Activated CD4-positive, alpha-beta T cell treated with anti-CD3 and anti-CD28 coated beads, Interleukin-2, amount 50 U/mL, for 24 hours (primary cell): ENCODE data around the gene ZBTB32.
"Not testable (repeated sequence)": the region's sequence is repeated elsewhere in the genome, so short reads cannot be mapped to it uniquely, and the experiment has no call there.

Experiments
- DNase-seq, 2 donors: peaks; one replicate each; pipeline ENCODE4 v3.0.0-alpha.2; 2020; ENCODE audit warnings: low read depth in 1 of 2, low spot score in 1 of 2

Gene ZBTB32, protein sequence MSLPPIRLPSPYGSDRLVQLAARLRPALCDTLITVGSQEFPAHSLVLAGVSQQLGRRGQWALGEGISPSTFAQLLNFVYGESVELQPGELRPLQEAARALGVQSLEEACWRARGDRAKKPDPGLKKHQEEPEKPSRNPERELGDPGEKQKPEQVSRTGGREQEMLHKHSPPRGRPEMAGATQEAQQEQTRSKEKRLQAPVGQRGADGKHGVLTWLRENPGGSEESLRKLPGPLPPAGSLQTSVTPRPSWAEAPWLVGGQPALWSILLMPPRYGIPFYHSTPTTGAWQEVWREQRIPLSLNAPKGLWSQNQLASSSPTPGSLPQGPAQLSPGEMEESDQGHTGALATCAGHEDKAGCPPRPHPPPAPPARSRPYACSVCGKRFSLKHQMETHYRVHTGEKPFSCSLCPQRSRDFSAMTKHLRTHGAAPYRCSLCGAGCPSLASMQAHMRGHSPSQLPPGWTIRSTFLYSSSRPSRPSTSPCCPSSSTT

DNA sequence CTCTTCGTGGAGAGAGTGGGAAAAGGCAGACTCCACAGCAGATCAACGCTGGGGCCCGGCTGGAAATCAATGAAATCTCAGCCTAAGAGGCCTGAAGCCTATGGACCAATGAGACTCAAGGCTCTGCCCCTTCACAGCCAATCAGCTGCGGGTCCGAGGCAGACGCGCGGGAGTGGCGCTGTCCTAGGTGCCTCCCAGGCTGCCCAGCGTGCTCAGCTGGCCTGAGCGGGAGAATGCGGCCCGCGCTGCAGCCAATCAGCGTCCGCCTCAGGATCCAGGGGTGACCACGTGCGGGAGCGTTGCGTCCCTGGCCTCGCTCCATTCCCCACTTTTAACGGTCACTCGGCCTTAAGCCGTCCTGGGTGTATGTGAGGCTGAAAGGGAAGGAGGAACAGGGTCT, at the start of gene ZBTB32:
Gene ZBTB32, plus strand, starts transcription at position 341 of the 400 bp plus-strand sequence. CDS start 10,069 bp downstream, outside the sequence.
- DNase-seq: no peak

DNA sequence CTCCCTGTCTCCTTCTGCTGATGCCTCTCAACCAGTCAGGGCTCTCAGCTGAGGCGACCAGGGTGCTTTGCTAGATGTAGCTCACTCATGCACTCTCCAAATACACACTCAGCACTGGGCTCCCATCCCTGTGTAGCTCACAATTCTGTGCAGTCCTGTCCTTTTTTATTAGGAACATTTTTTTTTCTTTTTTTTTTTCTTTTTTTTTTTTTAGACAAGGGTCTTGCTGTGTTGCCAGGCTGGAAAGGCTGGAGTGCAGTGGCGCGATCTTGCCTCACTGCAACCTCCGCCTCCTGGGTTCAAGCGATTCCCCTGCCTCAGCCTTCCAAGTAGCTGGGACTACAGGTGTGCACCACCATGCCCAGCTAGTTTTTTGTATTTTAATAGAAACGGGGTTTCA, 49.5 kb upstream of the ZBTB32 start:
- not testable (repeated sequence) for DNase-seq

DNA sequence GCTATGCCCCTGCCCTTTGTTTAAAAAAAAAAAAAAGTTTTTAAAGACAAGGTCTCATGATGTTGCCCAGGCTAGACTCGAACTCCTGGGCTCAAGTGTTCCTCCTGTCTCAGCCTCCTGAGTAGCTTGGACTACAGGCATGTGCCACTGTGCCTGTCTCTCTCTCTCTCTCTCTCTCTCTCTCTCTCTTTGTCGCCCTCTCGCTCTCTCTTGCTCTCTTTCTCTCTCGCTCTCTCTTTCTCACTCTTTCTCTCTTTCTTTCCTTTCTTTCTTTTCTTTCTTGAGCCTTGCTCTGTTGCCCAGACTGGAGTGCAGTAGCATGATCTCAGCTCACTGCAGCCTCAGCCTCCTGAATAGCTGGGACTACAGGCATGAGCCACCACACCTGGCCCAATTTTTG, 48.8 kb upstream of the ZBTB32 start:
- no peak for DNase-seq

DNA sequence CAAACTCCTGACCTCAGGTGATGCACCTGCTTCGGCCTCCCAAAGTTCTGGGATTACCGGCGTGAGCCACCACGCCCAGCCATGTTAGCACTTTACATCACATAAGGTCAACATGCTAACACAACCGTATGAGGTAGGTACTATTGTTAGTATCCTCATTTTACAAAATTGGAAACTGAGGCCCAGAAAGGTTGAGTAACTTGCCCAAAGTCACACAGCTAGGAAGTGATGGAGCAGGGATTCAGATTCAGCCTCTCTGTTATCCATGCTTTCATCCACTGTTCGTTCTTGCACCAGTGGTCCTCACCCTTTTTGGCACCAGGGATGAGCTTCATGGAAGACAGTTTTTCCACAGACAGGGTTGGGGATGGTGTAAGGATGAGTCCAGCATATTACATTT, 47.7 kb upstream of the ZBTB32 start:
- DNase-seq: no peak

DNA sequence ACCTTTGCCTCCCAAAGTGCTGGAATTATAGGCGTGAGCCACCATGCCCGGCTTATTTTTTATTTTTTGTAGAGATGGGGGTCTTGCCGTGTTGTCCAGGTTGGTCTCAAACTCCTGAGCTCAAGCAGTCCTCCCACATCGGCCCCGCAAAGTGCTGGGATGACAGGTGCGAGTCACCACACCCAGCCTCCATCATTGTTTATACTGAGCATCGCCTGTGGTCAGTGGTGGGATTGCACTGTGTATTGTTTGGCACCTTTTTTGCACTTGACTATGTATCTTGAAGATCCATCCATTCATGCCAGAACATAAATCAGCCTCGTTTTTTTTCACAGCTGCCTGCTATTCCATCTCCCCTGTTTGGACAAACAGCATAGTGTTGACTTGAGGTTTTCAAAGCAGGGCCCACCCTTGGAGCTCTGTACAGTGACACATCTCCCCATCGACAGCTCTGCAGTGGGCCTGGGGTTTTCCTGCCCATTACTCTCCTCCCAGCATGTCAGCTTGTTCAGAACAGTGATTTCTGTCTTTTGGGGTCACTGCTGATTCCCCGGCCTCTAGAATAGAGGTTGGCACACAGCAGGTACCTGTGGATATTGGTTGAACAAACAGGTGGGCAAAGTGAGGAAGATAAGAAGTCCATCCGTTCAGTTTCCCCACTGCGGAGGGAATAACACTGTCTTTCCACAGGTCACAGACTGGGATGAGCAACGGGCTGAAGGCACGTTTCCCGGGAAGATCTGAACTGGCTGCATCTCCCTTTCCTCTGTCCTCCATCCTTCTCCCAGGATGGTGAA, 46.3 kb upstream of the ZBTB32 start:
- no peak for DNase-seq

DNA sequence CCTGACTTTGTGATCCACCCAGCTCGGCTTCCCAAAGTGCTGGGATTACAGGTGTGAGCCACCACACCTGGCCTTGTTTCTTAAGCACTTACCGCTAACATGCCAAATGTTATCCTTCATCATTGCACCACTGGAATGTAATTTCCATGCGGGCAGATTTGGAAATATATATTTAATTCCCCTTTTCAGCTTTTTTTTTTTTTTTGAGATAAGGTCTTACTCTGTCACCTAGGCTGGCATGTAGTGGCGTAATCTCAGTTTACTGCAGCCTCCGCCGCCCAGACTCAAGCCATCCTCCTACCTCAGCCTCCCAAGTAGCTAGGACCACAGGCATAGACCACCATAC, 42.4 kb upstream of the ZBTB32 start:
- DNase-seq: no peak

DNA sequence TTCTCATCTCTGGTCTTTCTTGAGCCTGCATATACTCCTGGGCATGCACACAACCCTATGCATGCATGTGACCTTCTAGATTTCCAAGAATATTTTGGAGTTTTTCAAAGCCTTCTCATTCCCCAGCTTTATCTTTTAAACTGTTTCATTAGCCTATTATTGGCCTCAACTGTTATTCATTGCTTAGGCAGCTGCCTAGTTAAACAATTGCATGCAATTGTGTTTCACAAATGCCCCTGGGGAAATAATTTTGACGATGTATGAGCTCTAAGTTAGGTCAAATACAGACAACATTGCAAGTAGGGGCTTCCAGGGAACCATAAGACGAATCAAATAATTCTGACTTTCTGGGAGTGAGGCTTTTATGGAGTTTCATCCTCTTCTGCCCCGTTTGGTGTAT, 40.4 kb upstream of the ZBTB32 start:
- no peak for DNase-seq

DNA sequence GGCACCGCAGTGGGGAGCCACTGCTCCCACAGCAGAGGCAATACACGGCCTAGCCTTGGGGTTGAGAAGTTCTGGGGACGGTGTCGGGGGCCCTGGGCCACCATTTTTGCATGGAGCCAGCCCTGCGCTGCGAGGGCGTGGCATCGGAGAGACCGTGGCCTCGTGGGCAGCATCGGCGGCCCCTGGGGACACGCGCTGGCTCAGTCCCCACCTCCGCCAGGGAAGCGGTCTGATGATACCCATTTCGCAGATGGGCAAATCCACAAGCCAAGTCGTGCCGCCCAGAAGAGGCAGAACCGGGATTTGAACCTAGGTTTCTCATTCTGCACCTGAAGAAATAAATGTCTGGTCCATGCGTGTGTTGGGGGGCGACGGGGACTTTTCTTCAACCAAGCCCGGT, 39.2 kb upstream of the ZBTB32 start:
- DNase-seq: no peak

DNA sequence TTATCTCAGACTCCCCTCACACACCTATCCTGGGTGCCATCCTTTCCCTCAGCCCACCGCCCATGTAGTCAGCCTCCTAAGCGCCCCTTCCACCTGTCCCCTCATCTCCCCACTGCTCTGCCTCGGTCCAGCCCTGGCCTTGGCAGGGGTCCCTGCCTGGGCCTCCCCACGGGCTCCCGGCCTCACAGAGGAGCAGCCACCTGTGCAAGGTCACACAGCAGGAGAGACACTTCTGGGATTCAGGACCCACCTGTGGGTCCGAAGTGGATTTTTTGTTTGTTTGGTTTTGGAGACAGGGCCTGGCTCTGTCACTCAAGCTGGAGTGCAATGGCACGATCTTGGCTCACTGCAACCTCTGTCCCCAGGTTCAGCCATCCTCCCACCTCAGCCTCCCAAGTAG, 38.8 kb upstream of the ZBTB32 start:
- DNase-seq: no peak

DNA sequence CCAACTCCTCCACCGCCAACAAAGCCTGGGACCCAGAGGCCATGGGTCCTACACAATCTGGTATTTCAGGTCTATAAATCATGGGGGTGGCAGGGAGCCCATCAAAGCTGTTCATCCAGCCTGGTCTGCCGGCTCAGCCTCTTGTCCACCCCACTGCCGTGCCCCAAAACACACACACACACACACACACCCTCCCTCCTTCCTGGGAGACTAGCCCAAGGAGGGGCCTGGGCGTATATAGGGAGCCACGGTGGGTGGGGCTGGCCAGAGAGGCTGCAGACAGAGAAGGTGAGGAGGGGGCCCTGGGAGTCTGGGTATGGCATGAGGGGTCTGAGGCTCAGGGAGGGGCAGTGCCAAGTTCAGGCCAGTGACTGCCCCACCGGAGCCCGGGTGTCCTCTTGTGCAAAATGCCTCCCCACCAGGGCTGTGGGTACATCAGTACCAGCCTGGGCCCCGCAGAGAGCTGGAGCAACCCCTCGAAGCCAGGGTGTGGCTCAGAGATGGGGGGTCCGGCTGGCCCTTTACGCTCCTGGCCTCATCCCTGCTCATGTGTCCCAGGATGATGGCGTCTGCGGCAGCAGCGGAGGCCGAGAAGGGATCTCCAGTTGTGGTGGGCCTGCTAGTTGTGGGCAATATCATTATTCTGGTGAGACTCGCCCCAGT, 38.0 kb upstream of the ZBTB32 start, which contains the start of gene UPK1A:
Gene UPK1A, plus strand, starts transcription at position 267 of the 663 bp plus-strand sequence. Its CDS starts 296 bp downstream, at position 563.
- DNase-seq: no peak

DNA sequence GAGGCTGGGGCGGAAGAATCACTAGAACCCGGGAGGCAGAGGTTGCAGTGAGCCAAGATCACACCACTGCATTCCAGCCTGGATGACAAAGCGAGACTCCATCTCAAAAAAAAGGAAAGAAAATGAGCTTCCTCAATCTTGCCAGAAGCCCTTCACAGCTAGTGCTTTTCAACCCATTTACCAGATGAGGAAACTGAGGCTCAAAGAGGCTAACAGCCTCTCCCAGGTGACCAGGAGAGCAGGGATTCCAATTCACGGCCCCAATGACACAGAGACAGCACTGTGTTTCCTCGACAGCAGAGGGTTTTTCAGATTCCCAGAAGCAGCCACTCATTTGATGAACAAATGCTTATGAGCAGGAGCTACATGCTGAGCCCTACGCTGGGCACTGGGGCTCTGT, 34.8 kb upstream of the ZBTB32 start:
- DNase-seq: no peak

DNA sequence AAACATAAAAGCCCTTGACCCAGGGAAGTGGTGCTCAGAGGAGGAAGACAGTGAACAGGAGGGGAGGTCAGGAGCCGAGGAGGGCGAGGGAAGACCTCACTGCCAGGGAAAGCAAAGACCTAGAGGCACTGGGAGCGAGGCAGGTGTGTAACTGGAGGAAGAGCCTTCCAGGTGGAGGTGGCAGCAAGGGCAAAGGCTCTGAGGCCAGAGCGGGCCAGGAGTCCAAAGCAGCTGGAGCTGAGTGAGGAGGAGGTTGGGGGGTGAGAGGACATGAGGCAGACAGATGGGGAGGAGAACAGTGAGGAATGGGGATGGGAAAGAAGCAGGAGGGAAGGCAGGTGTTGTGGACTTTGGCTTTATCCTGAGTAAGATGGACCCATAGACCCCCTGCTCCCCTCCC, 34.4 kb upstream of the ZBTB32 start:
- DNase-seq: no peak

DNA sequence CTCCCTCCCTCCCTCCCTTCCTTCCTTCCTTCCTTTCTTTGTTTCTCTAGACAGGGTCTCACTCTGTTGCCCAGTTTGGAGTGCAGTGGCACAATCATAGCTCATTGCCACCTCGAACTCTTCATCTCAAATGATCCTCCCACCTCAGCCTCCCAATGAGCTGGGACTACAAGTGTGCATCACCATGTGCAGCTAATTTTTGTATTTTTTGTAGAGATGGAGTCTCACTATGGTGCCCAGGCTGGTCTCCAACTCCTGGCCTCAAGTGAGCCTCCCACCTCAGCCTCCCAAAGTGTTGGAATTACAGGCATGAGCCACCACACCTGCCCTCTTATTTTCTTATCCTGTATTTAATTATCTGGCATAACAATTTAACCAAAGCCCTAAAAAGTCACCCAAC, 33.7 kb upstream of the ZBTB32 start:
- DNase-seq: no peak

DNA sequence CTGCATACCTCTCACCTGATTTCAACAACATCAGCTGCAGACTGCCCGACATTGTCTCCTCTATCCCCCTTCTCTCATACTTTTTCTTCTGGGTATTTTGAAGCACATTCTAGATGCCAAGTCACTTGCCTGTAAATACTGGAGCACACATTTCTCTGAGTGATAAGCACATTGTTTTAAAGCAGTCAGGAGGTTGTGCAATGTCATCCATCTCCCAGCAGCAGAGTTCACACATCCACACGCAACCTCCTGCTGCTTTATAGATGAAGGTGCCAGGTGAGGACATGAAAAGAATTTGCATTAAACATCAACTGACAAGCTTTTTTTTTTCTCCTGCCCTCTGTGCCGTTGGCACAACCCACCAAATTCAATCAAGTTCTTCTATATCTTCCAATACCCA, 32.5 kb upstream of the ZBTB32 start:
- no peak for DNase-seq

DNA sequence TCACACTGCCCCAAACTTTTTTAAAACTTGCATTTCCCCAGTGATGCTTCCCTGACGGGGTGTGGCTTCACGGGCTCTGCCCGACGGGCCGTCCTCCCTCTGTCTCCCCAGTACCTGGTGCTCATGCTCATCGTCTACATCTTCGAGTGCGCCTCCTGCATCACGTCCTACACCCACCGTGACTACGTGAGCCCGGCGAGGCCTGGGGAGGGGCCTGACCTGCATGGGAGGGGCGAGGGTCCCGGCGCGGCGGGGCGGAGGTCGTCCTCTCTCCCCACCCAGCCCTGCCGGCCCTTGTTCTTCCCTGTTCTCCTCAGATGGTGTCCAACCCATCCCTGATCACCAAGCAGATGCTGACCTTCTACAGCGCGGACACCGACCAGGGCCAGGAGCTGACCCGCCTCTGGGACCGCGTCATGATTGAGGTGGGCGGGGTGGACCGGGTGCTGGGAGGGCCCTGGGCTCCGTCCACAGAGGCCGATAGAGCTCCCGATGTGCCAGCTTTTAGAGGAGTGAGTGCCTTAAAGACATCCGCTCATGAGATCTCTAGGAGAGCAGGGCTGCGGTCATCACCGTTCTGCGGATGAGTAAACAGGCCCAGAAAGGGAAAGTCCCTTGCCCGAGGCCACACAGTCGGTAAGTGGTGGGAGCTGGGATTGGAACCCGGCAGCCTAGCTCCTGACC, 31.1 kb upstream of the ZBTB32 start:
- peak; percentile 21 to 22 for DNase-seq

DNA sequence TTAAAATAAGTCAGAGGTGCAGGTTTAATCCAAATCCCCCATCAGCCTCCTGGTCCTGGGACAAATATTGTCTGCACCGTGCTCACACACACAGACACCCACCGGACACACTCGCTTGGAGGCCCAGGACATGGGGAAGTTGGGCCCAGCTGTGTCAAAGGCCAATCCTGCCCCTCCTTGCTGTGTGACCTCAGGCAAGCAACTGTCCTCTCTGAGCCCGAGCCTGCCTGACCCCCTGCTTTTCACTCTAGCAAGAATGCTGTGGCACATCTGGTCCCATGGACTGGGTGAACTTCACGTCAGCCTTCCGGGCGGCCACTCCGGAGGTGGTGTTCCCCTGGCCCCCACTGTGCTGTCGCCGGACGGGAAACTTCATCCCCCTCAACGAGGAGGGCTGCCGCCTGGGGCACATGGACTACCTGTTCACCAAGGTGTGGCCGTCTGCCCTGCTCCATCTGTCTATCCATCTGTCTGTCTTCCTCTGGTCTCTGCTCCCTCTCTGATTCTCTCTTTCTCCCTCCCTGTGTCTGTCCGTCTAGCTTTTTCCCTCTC, 28.7 kb upstream of the ZBTB32 start:
- no peak for DNase-seq

DNA sequence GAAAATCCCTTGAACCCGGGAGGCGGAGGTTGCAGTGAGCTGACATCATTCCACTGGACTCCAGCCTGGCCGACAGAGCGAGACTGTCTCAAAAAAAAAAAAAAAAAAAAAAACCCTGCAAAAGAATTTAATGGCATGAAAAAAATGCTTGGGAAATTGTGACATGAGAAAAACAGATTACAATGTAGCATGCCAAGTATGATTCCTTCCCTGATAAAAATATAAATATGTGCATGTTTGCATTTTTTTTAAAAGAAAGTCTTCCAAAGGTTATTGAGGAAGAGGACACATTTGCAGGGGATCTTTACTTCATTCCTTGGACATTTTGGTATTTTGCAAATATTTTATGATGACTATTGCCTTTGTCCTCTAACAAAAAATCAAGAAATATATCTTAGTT, 14.5 kb upstream of the ZBTB32 start:
- DNase-seq: no peak

DNA sequence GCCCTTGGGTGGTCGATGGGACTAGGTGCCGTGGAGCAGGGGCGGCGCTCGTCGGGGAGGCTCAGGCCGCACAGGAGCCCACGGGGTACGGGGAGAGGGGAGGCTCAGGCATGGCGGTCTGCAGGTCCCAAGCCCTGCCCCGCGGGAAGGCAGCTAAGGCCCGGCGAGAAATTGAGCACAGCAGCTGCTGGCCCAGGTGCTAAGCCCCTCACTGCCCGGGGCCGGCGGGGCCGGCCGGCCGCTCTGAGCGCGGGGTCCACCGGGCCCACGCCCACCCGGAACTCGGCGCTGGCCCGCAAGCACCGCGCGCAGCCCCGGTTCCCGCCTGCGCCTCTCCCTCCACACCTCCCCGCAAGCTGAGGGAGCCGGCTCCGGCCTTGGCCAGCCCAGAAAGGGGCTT, 13.3 kb upstream of the ZBTB32 start:
- not testable (repeated sequence) for DNase-seq

DNA sequence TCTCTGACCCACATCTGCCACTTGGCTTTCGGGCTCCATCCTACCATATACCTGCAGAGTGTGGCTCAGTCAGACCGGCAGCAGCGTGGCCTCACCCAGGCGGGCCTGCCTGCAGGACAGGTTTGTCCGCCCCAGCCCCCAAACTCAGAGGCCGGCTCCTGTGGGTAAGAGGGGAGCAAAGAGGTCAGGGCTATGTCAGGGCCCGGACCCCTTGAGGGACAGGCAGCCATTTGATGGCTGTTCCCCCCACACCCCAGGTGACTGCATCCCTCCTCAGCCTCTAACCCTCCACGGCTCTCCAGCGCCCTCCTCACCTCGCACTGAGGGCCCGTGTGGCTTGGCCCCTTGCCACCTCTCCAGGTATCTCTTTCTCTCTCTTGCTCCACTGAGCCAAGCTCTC, 12.3 kb upstream of the ZBTB32 start:
- DNase-seq: no peak

DNA sequence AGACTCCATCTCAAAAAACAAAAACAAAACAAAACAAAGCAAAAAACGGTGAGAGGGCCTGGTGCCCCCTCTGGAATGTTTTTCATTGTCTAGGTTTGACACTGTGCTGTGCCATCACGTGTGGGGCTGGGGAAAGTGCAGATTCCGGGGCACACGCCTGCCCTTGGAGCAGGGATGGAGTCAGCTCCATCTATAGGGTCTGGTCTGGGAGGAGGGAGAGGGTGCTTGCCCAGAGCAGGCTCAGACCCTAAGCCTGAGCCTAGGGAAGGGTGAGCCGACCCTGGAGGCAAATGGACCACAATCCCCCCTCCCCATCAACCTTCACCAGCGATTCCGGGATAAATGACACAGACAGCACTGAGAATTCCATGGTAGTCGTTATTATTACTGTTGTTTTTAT, 10.9 kb upstream of the ZBTB32 start:
- DNase-seq: no peak
